ENCODE results near the gene PALLD. TPM values are rescaled to one million over a fixed set of nuclear protein-coding genes. Genes with fewer than 3 reads are reported as not detected.

PALLD gene
- polyA plus RNA-seq, 1 donor (not counting 4 experiments of a cell fraction or from before 2014, with no cell fraction given), result 136 TPM

DNA sequence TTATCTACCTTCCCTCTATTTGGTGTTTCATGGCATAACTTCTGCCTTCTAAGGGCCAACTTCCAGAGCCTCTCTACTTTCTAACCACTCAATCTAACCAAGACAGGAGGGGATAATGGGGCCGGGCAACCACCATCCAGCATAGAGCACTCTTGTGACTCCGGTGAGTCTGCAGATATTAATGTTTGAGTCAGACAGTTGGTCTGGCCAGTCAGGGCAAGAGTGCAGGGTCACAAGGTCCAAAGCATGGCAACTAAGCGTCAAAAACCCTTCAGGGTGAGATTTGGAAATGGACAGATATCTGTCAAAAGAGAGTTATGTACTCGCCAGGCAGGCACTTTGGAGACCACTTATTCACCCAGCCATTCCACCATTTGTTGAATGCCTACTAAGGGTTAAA lies 105.0 kb downstream of the PALLD start:
- Histone ChIP-seq H4K20me1 (ENCODE audit: control insufficient read depth, extremely low read depth, insufficient read depth, low read length) (no peaks in the 10 kb centered on the region), H3K9me3 (ENCODE audit: control insufficient read depth, low read depth, low read length) (no peaks in the 10 kb centered on the region), H3K9ac (ENCODE audit: control insufficient read depth, extremely low read depth, insufficient read depth, low read length) (no peak overlapping the region), H3K4me2 (ENCODE audit: control insufficient read depth, extremely low read depth, insufficient read depth, low read depth, low read length) (peak overlapping the region; percentile 67), H3K4me3 (ENCODE audit: control insufficient read depth in 2 of 3, extremely low read depth in 1 of 3, insufficient read depth in 2 of 3, low read depth in 1 of 3, low read length in 3 of 3) (no peak overlapping the region), H3K9me1 (ENCODE audit: control insufficient read depth, extremely low read depth, insufficient read depth, low read length) (no peaks in the 10 kb centered on the region), H3K79me2 (ENCODE audit: control insufficient read depth, insufficient read depth, low read length) (no peaks in the 10 kb centered on the region), H3K27me3 (ENCODE audit: control insufficient read depth, extremely low read depth, insufficient read depth, low read length) (no peaks in the 10 kb centered on the region), H3K27ac (ENCODE audit: control insufficient read depth, insufficient read depth, low read length) (peak overlapping the region; percentile 78), H3K36me3 (ENCODE audit: control insufficient read depth in 2 of 2, extremely low read depth in 1 of 2, insufficient read depth in 2 of 2, low read length in 2 of 2) (no peaks in the 10 kb centered on the region), H3K4me1 (ENCODE audit: control insufficient read depth, extremely low read depth, insufficient read depth, low read length) (peaks cover 42% of the 10 kb centered on the region), H2AFZ (ENCODE audit: control insufficient read depth, low read length) (no peak overlapping the region)
- dilution Hi-C loops (cut with MboI; ENCODE audit: extremely low pct_ligation_motif_present, low sequenced_read_pairs), result no loop called here
- FAIRE-seq (no peak), DNase-seq (ENCODE audit: low read depth, low spot score) (no peak)
- no peak for TF ChIP-seq EZH2 (IDR thresholded peaks at IDR 0.05; ENCODE audit: low read length)
- TF ChIP-seq, protein P1, sequence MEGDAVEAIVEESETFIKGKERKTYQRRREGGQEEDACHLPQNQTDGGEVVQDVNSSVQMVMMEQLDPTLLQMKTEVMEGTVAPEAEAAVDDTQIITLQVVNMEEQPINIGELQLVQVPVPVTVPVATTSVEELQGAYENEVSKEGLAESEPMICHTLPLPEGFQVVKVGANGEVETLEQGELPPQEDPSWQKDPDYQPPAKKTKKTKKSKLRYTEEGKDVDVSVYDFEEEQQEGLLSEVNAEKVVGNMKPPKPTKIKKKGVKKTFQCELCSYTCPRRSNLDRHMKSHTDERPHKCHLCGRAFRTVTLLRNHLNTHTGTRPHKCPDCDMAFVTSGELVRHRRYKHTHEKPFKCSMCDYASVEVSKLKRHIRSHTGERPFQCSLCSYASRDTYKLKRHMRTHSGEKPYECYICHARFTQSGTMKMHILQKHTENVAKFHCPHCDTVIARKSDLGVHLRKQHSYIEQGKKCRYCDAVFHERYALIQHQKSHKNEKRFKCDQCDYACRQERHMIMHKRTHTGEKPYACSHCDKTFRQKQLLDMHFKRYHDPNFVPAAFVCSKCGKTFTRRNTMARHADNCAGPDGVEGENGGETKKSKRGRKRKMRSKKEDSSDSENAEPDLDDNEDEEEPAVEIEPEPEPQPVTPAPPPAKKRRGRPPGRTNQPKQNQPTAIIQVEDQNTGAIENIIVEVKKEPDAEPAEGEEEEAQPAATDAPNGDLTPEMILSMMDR (optimal IDR thresholded peaks at IDR 0.05 in 1 of 3, IDR thresholded peaks at IDR 0.05 in 1 of 3, conservative IDR thresholded peaks at IDR 0.05 in 1 of 3; ENCODE audit: extremely low read depth in 1 of 3, insufficient read depth in 2 of 3, low read length in 3 of 3), result no peak

DNA sequence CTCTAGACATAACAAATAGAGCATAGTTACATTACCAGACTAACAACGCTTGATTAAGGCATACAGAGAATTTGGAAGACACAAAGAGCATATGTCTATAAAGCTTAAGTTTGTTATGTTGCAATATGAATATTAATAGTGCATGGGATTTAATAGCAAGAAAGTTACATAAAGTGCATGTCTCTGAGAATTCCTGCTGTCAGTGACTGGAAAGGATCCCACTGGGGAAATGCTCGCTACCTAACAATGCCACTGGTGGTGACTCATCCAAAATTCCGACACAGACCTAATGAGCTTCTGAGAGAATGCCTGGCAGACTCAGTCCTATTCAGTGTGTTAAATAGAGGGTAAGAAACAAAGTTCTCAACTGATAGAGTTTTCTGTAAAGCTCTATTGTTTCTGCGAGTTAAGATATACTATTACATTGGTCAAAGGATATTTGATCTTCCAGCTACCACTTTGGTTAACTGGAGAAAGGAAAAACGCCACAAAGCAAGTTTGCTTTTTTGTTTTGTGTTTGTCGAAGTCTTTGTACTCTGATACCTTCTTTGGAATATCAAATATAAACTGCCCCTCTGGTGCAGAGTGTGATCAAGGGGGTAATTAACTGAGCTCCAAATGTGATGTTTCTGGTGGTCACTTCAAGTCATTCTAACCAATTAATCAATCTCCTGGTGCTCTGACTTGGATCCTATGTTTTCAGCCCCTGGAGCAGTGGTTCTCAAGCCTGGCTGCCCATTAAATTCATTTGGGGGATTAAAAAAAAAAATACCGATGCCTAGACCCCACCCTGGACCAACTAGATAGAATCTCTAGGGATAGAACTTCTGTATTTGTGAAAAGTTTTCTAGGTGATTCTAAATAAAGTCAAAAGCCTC lies 107.9 kb downstream of the PALLD start:
- Histone ChIP-seq H3K27ac (ENCODE audit: control insufficient read depth, insufficient read depth, low read length) (peak overlapping the region; percentile 49), H3K4me3 (ENCODE audit: control insufficient read depth in 2 of 3, extremely low read depth in 1 of 3, insufficient read depth in 2 of 3, low read depth in 1 of 3, low read length in 3 of 3) (no peak overlapping the region), H3K4me1 (ENCODE audit: control insufficient read depth, extremely low read depth, insufficient read depth, low read length) (peaks cover 40% of the 10 kb centered on the region), H3K79me2 (ENCODE audit: control insufficient read depth, insufficient read depth, low read length) (no peaks in the 10 kb centered on the region), H3K9me1 (ENCODE audit: control insufficient read depth, extremely low read depth, insufficient read depth, low read length) (no peaks in the 10 kb centered on the region), H2AFZ (ENCODE audit: control insufficient read depth, low read length) (peak overlapping the region; percentile 47), H3K27me3 (ENCODE audit: control insufficient read depth, extremely low read depth, insufficient read depth, low read length) (no peaks in the 10 kb centered on the region), H4K20me1 (ENCODE audit: control insufficient read depth, extremely low read depth, insufficient read depth, low read length) (no peaks in the 10 kb centered on the region), H3K9ac (ENCODE audit: control insufficient read depth, extremely low read depth, insufficient read depth, low read length) (no peak overlapping the region), H3K36me3 (ENCODE audit: control insufficient read depth in 2 of 2, extremely low read depth in 1 of 2, insufficient read depth in 2 of 2, low read length in 2 of 2) (no peaks in the 10 kb centered on the region), H3K9me3 (ENCODE audit: control insufficient read depth, low read depth, low read length) (no peaks in the 10 kb centered on the region), H3K4me2 (ENCODE audit: control insufficient read depth, extremely low read depth, insufficient read depth, low read depth, low read length) (peak overlapping the region; percentile 66)
- TF ChIP-seq EZH2 (IDR thresholded peaks at IDR 0.05; ENCODE audit: low read length), result no peak
- TF ChIP-seq, protein P1 (optimal IDR thresholded peaks at IDR 0.05 in 1 of 3, IDR thresholded peaks at IDR 0.05 in 1 of 3, conservative IDR thresholded peaks at IDR 0.05 in 1 of 3; ENCODE audit: extremely low read depth in 1 of 3, insufficient read depth in 2 of 3, low read length in 3 of 3), result no peak
- no peak for DNase-seq (ENCODE audit: low read depth, low spot score)
- dilution Hi-C loops (cut with MboI; ENCODE audit: extremely low pct_ligation_motif_present, low sequenced_read_pairs), result no loop called here
- peak; percentile 99 for FAIRE-seq

All from keratinocyte (primary cell).